Activated CD4-positive, alpha-beta T cell treated with anti-CD3 and anti-CD28 coated beads, Interleukin-2, amount 10 ng/mL, durations not matched to agents 7 days and 5 days (primary cell): ENCODE measurements around the gene ERH. TPM values are rescaled to one million over a fixed set of nuclear protein-coding genes. Genes with fewer than 3 reads are reported as not detected.

ENCODE experiments used
- CTCF ChIA-PET: fragments of 350-600 bp; sonication (Branson Sonifier 250); formaldehyde crosslinking; loops from one replicate; lab custom pipeline; 2021; ENCODE audit warnings: antibody characterized with exemption; lab: Charles Lee
- POLR2A ChIA-PET: fragments of 350-600 bp; sonication (Branson Sonifier 250); formaldehyde crosslinking; loops from one replicate; lab custom pipeline; 2021; ENCODE audit warnings: antibody characterized with exemption; lab: Charles Lee
- DNase-seq: peaks from one replicate; pipeline ENCODE4 v3.0.0-alpha.2; 2020
- H3K27ac Mint-ChIP-seq: one replicate; pipeline ENCODE4 v1.8.0; 2021; ENCODE audit warnings: mild to moderate bottlenecking, moderate library complexity, mixed read lengths
- H3K27me3 Mint-ChIP-seq: one replicate; pipeline ENCODE4 v1.8.0; 2021; ENCODE audit warnings: mixed read lengths
- H3K36me3 Mint-ChIP-seq: one replicate; pipeline ENCODE4 v1.8.0; 2021; ENCODE audit warnings: low read depth, mixed read lengths
- H3K4me1 Mint-ChIP-seq: one replicate; pipeline ENCODE4 v1.8.0; 2021; ENCODE audit warnings: mixed read lengths
- H3K4me3 Mint-ChIP-seq: one replicate; pipeline ENCODE4 v1.8.0; 2021; ENCODE audit warnings: mild to moderate bottlenecking, moderate library complexity, mixed read lengths
- H3K9me3 Mint-ChIP-seq: one replicate; pipeline ENCODE4 v1.8.0; 2021; ENCODE audit warnings: mixed read lengths
- total RNA-seq, 2 experiments: library from RNA; stranded (reverse); gene quantifications; one replicate each; pipeline ENCODE4 v1.2.3, GENCODE V29; 2021

Gene ERH
- total RNA-seq: 100 to 1,000 TPM; 278 to 334 TPM

DNA sequence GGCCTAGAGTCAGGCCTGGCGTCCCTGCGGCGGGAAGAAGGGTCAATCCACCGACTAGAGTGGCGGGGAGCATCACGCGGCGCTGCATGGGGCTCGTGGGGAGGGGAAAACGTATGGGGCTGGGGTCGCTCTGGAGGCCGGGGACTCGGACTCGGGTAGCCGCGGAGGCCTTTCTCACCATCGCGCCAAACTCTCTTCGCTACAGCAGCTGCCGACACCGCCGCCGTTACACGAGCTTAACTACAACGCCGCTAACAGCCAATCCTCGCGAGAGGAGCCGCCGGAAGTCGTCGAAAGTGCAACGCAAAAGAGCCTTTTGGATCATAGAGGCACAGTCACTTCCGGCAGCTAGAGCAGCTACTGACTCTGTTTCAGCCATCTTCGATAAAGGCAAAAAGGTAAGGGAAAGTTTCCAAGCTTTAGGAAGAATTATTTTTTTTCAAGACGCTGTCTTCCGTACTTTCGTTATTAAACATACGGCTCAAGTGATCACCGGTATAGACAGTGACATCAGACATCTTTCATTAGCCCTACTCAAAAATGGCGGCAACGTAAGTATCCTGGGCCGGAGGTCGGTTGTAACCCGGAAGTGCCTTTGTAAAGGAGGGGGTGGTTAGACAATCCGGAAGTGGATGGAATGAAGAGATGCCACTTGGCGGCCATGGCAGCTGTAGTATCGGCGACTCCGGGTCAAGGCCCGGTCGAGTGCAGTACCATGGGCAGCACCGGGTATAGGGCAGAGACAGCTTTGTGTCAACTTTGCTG lies at the start of gene ERH, which contains the start of gene SLC39A9:
Gene ERH, minus strand, starts transcription at position 247 of the 765 bp plus-strand sequence. Its CDS starts 66 bp downstream, at position 181.
Gene SLC39A9, plus strand, starts transcription at position 640 of the 765 bp plus-strand sequence. CDS start 678 bp downstream, outside the sequence.
- peaks cover 66% of the 10 kb centered on the region for H3K4me1 Mint-ChIP-seq
- CTCF ChIA-PET: interaction anchor here (1.6 to 2.0 kb wide), 2 partner anchors 14 to 244 kb away, joined by 3 to 12 read pairs; no protein-coding TSS in a partner anchor
- peak within 1 kb of the TSS; percentile 98 for H3K27ac Mint-ChIP-seq
- no peaks in the 10 kb centered on the region for H3K9me3 Mint-ChIP-seq
- peak; percentile 97 for DNase-seq
- POLR2A ChIA-PET: interaction anchor here (0.7 kb wide), 2 partner anchors 151 to 276 kb away, joined by 3 read pairs; no protein-coding TSS in a partner anchor
- peaks cover 45% of the 10 kb centered on the region for H3K36me3 Mint-ChIP-seq
- H3K4me3 Mint-ChIP-seq: peak within 1 kb of the TSS; percentile 89
- H3K27me3 Mint-ChIP-seq: no peaks in the 10 kb centered on the region

DNA sequence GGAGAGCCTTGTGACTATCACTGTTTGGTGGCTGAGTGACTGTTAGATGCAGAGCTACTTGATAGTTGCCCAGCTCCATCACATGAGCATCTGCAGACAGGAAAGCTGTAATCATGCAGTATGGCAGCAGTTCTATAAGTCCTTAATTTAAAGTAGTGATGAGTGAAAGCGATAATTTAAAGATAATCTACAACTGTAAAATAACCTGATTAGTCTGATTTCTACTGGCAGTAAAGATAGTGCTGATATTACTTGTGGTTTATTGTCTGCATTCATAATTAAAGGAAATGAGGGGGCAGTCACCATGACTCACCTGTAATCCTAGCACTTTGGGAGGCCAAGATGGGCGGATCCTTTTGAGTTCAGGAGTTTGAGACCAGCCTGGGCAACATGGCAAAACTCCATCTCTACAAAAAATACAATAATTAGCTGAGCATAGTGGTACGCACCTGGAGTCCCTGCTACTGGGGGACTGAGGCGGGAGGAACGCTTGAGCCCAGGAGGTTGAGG lies 45.3 kb upstream of the ERH start:
- Mint-ChIP-seq H3K36me3 (peaks cover 37% of the 10 kb centered on the region), H3K9me3 (no peaks in the 10 kb centered on the region), H3K4me1 (peaks cover 2% of the 10 kb centered on the region), H3K27ac (no peak overlapping the region), H3K27me3 (no peaks in the 10 kb centered on the region), H3K4me3 (no peak overlapping the region)
- ChIA-PET POLR2A (no interaction called here), CTCF (no interaction called here)
- DNase-seq: no peak

DNA sequence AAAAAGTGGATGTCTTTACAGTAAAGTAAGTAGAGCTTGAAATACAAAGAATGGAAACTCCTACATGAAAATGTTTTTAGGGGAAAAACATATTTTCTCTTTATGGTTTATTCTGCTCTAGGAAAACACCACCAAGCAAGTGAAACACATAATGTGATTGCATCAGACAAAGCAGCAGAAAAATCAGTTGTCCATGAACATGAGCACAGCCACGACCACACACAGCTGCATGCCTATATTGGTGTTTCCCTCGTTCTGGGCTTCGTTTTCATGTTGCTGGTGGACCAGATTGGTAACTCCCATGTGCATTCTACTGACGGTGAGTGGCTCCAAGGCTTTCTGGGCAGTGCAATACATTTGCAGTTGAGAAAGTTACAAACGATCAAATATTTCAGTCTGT lies 43.8 kb upstream of the ERH start:
- DNase-seq: no peak
- H3K27ac Mint-ChIP-seq: no peak overlapping the region
- ChIA-PET POLR2A (no interaction called here), CTCF (no interaction called here)
- H3K27me3 Mint-ChIP-seq: no peaks in the 10 kb centered on the region
- no peak overlapping the region for H3K4me3 Mint-ChIP-seq
- H3K36me3 Mint-ChIP-seq: peaks cover 35% of the 10 kb centered on the region
- H3K9me3 Mint-ChIP-seq: no peaks in the 10 kb centered on the region
- H3K4me1 Mint-ChIP-seq: peaks cover 2% of the 10 kb centered on the region

DNA sequence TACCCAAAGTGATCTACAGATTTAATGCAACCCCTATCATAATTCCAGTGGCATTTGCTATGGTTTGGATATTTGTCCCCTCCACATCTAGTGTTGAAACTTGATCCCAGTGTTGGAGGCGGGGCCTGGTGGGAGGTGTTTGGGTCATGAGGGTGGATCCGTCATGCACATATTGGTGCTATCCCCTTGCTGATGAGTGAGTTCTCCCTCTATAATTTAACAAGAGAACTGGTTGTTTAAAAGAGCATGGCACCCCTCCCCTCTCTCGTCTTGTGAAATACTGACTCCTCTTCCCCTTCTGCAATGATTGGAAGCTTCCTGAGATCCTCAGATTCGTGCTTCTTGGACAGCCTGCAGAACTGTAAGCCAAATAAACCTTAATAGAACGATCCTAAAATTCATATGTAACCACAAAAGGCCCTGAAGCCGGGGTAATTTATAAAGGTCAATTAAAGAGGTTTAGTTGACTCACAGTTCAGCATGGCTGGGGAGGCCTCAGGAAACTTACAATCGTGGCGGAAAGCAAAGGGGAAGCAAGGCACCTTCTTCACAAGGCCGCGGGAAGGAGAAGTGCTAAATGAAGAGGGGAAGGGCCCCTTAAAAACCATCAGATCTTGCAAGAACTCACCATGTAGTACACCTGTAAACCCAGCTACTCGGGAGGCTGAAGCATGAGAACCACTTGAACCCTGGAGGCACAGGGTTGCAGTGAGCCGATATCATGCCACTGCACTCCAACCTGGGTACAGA lies 41.6 kb upstream of the ERH start:
- no peak overlapping the region for H3K4me3 Mint-ChIP-seq
- no peak overlapping the region for H3K27ac Mint-ChIP-seq
- POLR2A ChIA-PET: no interaction called here
- peaks cover 26% of the 10 kb centered on the region for H3K36me3 Mint-ChIP-seq
- DNase-seq: no peak
- CTCF ChIA-PET: interaction anchor here (0.5 kb wide), 1 partner anchor 266 kb away, joined by 3 read pairs; no protein-coding TSS in a partner anchor
- H3K9me3 Mint-ChIP-seq: no peaks in the 10 kb centered on the region
- no peaks in the 10 kb centered on the region for H3K27me3 Mint-ChIP-seq
- H3K4me1 Mint-ChIP-seq: peaks cover 2% of the 10 kb centered on the region

DNA sequence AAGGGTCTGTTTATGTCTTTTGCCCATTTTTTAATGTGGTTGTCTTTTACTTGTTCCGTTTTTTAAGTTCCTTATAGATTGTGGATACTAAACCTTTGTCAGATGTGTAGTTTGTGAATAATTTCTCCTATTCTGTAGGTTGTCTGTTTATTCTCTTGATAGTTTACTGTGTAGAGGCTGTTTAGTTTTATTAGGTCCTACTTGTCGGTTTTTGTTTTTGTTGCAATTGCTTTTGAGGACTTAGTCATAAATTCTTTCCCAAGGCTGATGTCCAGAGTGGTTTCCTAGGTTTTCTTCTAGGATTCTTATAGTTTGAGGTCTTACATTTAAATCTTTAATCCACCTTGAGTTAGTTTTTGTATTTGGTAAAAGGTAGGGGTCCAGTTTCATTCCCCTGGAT lies 34.3 kb upstream of the ERH start:
- Mint-ChIP-seq H3K27me3 (no peaks in the 10 kb centered on the region), H3K27ac (no peak overlapping the region), H3K36me3 (peaks cover 13% of the 10 kb centered on the region), H3K4me3 (no peak overlapping the region), H3K9me3 (no peaks in the 10 kb centered on the region), H3K4me1 (no peaks in the 10 kb centered on the region)
- POLR2A ChIA-PET: no interaction called here
- DNase-seq: no peak
- CTCF ChIA-PET: no interaction called here

DNA sequence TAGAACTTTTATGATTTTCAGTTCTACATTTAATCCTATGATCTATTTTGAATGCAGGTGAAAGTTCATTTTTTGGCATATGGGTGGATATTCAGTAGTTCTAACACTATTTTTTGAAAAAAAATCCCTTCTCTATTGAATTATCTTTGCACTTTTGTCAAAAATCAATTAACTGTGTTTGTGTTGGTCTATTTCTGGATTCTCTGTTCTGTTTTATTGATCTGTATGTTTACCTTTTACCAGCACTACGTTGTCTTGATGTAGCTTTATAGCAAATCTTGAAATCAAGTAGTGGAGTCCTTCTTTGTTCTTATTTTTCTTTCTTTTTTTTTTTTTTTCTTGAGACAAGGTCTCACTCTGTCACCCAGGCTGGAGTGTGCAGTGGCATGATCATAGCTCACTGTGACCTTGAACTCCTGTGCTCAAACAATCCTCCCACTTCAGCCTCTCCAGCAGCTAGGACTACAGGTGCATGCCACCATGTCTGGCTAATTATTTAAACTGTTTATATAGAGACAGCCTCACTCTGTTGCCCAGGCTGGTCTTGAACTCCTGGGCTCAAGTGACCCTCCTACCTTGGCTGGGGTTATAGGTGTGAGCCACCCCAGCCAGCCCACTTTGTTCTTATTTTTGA lies 32.3 kb upstream of the ERH start:
- POLR2A ChIA-PET: no interaction called here
- DNase-seq: no peak
- Mint-ChIP-seq H3K4me1 (no peaks in the 10 kb centered on the region), H3K27me3 (no peaks in the 10 kb centered on the region), H3K27ac (no peak overlapping the region), H3K9me3 (no peaks in the 10 kb centered on the region), H3K36me3 (peaks cover 24% of the 10 kb centered on the region), H3K4me3 (no peak overlapping the region)
- CTCF ChIA-PET: no interaction called here

DNA sequence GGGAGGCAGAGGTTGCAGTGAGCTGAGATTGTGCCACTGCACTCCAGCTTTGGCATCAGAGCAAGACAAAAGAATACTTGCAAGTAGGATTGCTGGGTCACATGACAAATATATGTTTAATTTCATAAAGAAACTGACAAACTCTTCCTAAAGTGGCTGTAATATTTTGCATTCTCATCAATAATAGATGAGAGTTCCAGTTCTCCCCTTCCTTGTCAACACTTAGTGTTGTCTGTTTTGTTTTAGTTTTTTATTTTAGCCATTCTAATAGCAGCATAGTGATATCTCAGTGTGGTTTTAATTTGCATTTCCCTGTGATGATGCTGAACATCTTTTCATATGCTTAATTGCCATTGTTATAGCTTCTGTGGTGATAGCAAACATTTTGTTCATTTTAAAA lies 31.5 kb upstream of the ERH start:
- no peak overlapping the region for H3K27ac Mint-ChIP-seq
- no peak for DNase-seq
- no peaks in the 10 kb centered on the region for H3K9me3 Mint-ChIP-seq
- peaks cover 31% of the 10 kb centered on the region for H3K36me3 Mint-ChIP-seq
- ChIA-PET POLR2A (no interaction called here), CTCF (no interaction called here)
- no peaks in the 10 kb centered on the region for H3K27me3 Mint-ChIP-seq
- no peaks in the 10 kb centered on the region for H3K4me1 Mint-ChIP-seq
- no peak overlapping the region for H3K4me3 Mint-ChIP-seq

DNA sequence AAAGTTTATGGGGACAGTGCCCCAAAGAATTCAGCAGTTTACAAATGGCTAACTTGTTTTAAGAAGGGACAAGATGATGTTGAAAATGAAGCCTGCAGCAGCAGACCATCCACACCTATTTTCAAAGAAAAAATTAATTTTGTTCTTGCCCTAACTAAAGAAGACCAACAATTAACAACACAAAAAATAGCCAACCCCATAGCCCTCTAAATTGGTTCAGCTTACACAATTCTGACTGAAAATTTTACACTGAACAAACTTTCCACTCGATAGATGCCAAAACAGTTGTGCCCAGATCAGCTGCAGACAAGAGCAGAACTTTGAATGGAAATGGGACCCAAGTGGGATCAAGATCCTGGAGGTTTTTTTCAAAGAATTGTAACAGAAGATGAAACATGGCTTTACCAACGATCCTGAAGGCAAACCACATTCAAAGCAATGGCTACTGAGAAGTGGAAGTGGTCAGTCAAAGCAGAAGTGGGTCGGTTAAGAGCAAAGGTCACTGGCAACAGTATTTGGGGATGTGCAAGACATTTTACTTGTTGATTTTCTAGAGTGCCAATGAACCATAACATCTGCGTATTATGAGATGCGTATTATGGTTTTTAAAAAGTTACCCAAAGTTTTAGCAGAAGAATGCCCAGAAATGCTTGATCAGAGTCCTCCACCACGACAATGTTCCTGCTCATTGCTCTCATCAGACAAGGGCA lies 30.3 kb upstream of the ERH start:
- Mint-ChIP-seq H3K36me3 (peaks cover 37% of the 10 kb centered on the region), H3K27ac (no peak overlapping the region), H3K27me3 (no peaks in the 10 kb centered on the region), H3K4me1 (no peaks in the 10 kb centered on the region), H3K9me3 (no peaks in the 10 kb centered on the region), H3K4me3 (no peak overlapping the region)
- ChIA-PET POLR2A (no interaction called here), CTCF (interaction anchor here (0.6 to 0.7 kb wide), 2 partner anchors 9 to 66 kb away, joined by 3 to 4 read pairs; no protein-coding TSS in a partner anchor)
- DNase-seq: no peak

DNA sequence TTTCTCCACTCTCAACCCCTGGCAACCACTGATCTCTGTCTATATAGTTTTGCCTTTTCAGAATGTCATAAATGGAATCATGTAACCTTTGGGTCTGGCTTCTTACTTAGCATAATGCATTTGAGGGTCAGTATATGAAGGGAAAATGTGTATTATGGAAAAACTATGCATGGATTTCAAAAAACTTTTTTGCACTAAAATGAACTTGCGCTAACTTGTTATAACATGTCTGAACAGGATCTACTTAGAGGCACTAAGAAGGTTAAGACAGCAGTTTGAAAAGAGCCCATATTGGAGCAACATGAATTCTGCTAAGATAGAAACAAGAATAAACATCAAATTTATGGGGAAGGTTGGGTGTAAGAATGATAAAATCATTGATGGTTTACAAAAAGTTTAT lies 29.5 kb upstream of the ERH start:
- no peak for DNase-seq
- no peak overlapping the region for H3K4me3 Mint-ChIP-seq
- ChIA-PET POLR2A (no interaction called here), CTCF (interaction anchor here (0.7 kb wide), 1 partner anchor 67 kb away, joined by 4 read pairs; no protein-coding TSS in a partner anchor)
- no peak overlapping the region for H3K27ac Mint-ChIP-seq
- no peaks in the 10 kb centered on the region for H3K9me3 Mint-ChIP-seq
- no peaks in the 10 kb centered on the region for H3K27me3 Mint-ChIP-seq
- no peaks in the 10 kb centered on the region for H3K4me1 Mint-ChIP-seq
- peaks cover 38% of the 10 kb centered on the region for H3K36me3 Mint-ChIP-seq

DNA sequence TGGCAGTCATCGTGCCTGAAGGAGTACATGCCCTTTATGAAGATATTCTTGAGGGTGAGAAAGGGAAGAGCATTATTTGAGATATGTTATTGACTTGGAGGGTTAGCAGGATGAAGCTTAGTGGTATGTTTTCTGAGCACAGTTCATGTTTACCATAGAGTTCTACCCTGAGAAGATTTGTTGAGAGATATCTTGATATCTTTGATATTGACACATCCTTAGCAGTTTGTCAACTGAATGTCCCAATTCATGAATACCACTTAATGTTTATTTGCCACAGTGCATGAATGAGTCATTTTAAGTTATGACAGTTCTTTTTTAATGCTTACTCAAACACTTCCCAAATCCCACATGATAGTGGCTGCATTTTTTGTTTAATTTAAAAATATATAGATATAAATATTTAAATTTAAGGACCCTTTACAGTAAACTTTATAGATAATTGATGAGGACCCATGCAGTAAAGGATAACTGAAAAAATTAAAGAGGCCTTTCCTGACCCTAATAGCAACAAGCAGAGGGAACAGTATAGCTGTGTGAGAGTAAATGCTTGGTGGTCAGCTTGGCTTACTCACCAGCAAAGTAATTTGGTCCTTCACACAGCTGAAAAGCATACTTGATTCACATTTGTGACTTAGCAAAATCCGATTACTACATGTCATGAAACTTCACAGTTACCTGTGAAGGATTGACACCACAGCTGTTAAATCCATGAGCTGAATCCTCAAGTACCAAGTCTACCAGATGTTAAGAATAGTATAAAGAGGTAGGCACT lies 26.2 kb upstream of the ERH start:
- ChIA-PET CTCF (interaction anchor here (0.6 kb wide), 1 partner anchor 24 kb away, joined by 3 read pairs; no protein-coding TSS in a partner anchor), POLR2A (no interaction called here)
- Mint-ChIP-seq H3K4me1 (peaks cover 13% of the 10 kb centered on the region), H3K27ac (no peak overlapping the region), H3K36me3 (peaks cover 45% of the 10 kb centered on the region), H3K9me3 (peaks cover 3% of the 10 kb centered on the region), H3K27me3 (no peaks in the 10 kb centered on the region), H3K4me3 (no peak overlapping the region)
- no peak for DNase-seq

DNA sequence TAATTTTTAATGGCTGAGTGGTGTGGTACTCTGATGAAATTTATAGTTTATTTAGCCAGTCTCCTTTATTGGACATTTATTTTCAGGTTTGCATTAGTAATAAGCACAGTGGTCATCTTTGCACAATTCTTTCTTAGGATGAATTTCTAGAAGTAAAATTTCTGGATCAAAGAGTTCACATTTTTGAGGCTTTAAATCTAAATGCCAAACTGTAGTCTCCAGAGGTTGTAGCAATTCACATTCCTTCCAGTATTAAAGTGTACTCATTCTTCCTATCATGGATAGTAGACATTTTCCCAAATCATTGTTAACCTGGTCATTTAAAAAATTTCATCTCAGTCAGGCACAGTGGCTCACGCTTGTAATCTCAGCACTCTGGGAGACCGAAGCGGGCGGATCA lies 25.2 kb upstream of the ERH start:
- CTCF ChIA-PET: no interaction called here
- DNase-seq: no peak

More for the DNA sequence above, 25.2 kb upstream of the ERH start:
- POLR2A ChIA-PET: no interaction called here
- Mint-ChIP-seq H3K27ac (no peak overlapping the region), H3K27me3 (no peaks in the 10 kb centered on the region), H3K4me3 (no peak overlapping the region), H3K4me1 (peaks cover 17% of the 10 kb centered on the region), H3K36me3 (peaks cover 39% of the 10 kb centered on the region), H3K9me3 (peaks cover 3% of the 10 kb centered on the region)
